Measurements from ENCODE around the gene ZDHHC19.
A peak's percentile ranks its signal among the peaks of the same experiment; 100 is the strongest.
"Not testable (repeated sequence)": the region's sequence is repeated elsewhere in the genome, so short reads cannot be mapped to it uniquely, and the experiment has no call there.

Gene ZDHHC19

GRCh38 chr3:196198771-196199753 lies 12.1 kb downstream of the ZDHHC19 start:
- DNase-seq = no peak

GRCh38 chr3:196198081-196198675 lies 13.0 kb downstream of the ZDHHC19 start:
- DNase-seq = no peak

GRCh38 chr3:196197524-196197923 lies 13.7 kb downstream of the ZDHHC19 start:
- no peak for DNase-seq

- no peak for DNase-seq
These were observed 15.4 kb downstream of the ZDHHC19 start for GRCh38 chr3:196195664-196196265.

- no peak for DNase-seq
These were observed 16.7 kb downstream of the ZDHHC19 start for GRCh38 chr3:196194542-196194915.

GRCh38 chr3:196193736-196194541 lies 17.3 kb downstream of the ZDHHC19 start:
- no peak for DNase-seq

- peak; percentile 58 for DNase-seq
These were observed 18.0 kb downstream of the ZDHHC19 start for GRCh38 chr3:196193133-196193735.

- no peak for DNase-seq
These were observed 18.6 kb downstream of the ZDHHC19 start for GRCh38 chr3:196192524-196193051.

- no peak for DNase-seq
These were observed 19.1 kb downstream of the ZDHHC19 start for GRCh38 chr3:196192036-196192523.

GRCh38 chr3:196189566-196190347 lies 21.4 kb downstream of the ZDHHC19 start:
- no peak for DNase-seq

GRCh38 chr3:196186651-196187573 lies 24.3 kb downstream of the ZDHHC19 start:
- peak; percentile 92 for DNase-seq

- no peak for DNase-seq
These were observed 26.3 kb downstream of the ZDHHC19 start for GRCh38 chr3:196184881-196185280.

- DNase-seq = not testable (repeated sequence)
These were observed 27.1 kb downstream of the ZDHHC19 start for GRCh38 chr3:196184169-196184432.

GRCh38 chr3:196181127-196181546 lies 30.1 kb downstream of the ZDHHC19 start:
- no peak for DNase-seq

GRCh38 chr3:196180346-196180745 lies 30.9 kb downstream of the ZDHHC19 start:
- DNase-seq = no peak

- peak; percentile 80 for DNase-seq
These were observed 31.6 kb downstream of the ZDHHC19 start for GRCh38 chr3:196179380-196180308.

GRCh38 chr3:196178993-196179379 lies 32.2 kb downstream of the ZDHHC19 start:
- no peak for DNase-seq

GRCh38 chr3:196177967-196178366 lies 33.2 kb downstream of the ZDHHC19 start:
- DNase-seq = no peak

- DNase-seq = no peak
These were observed 33.6 kb downstream of the ZDHHC19 start for GRCh38 chr3:196177567-196177966.

All from eye (tissue), 1 donor.